HL-60/S4 treated with phorbol 12-myristate 13-acetate at 8.2 ng/mL for 4 days and 3 days (cell line): Measurements from ENCODE around the gene SPON1.
"Not testable (repeated sequence)": the region's sequence is repeated elsewhere in the genome, so short reads cannot be mapped to it uniquely, and the experiment has no call there.

Experiments
- in situ Hi-C: fragments of 300-500 bp; cut with MboI; formaldehyde crosslinking; loops from 2 replicates; pipeline ENCODE4 v1.15.0; 2022; ENCODE audit warnings: low sequenced_read_pairs

Gene SPON1

DNA sequence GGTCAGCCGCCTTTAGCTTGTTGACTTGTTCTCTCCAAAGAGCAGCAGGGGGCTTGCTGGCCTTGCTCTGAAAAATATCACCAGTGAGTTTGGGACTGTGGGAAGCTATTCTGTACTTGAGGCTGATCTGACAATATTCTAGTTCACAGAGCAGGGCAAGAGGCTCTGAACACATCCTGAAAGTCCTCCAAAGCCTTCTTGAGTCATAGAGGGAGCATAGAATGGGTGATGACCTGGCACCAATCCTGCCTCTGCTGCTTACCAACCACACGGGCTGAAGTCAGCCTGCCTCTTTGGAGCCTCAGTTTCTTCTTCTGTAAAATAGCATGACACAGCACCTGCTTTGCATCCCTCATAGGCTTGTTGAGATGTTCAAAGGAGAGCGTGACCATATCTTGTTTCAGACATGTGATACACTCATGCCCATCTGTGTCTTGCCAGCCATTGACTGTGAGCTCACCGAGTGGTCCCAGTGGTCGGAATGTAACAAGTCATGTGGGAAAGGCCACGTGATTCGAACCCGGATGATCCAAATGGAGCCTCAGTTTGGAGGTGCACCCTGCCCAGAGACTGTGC is 299.8 kb downstream of the SPON1 start:
- in situ Hi-C loops: no loop called here

GRCh38 chr11:14264966-14265365 is 302.4 kb downstream of the SPON1 start:
- in situ Hi-C loops: no loop called here

DNA sequence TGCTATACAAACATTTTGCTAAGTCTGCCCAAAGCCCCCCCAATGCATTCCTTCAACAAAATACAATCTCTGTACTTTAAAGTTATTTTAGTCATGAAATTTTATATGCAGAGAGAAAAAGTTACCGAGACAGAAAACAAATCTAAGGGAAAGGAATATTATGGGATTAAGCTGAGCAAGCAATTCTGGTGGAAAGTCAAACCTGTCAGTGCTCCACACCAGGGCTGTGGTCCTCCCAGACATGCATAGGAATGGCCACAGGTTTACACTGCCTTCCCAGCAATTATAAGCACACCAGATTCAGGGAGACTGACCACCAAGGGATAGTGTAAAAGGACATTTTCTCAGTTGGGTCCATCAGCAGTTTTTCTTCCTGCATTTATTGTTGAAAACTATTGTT is 304.1 kb downstream of the SPON1 start:
- in situ Hi-C loops: no loop called here

- in situ Hi-C loops: no loop called here
Measured at GRCh38 chr11:14267861-14268635, 305.5 kb downstream of the SPON1 start.

GRCh38 chr11:14269692-14270573 is 307.4 kb downstream of the SPON1 start:
- in situ Hi-C loops: no loop called here

- in situ Hi-C loops: no loop called here
Measured at GRCh38 chr11:14270690-14271542, 308.4 kb downstream of the SPON1 start.

DNA sequence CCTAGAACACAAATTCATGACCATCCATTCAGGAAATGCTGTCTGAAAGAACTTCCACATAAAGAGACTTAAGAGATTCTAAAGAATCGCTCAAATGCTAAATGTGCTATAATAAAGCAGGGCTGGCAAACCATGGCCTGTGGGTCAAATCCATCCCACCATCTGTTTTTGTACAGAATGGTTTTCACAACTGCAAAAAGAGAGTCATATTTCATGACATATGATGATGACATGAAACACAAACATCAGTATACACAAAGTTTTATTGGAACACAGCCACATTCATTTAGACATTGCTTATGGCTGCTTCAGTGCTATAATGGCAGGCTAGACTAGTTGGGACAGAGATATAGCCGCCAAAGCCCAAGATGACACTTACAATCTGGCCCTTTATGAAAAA is 311.4 kb downstream of the SPON1 start:
- in situ Hi-C loops: no loop called here

DNA sequence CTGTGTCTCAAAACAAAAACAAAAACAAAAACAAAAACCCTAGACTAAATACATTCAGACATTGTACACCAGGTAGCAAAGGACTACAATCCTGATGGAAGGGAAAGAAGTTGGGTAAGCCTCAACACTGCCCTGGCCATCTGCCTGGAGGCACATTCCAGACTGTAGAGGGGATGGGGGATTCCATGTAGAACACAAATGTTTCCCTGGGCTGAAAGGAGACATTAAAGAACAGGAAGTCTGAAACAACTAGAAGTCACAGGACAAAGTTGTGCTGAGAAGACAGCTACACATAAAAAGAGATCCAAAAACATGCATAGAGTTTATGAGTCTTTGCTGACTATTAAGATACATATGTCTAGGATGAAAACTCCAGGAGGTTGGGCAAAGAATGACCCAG is 312.6 kb downstream of the SPON1 start:
- in situ Hi-C loops: no loop called here

GRCh38 chr11:14278869-14279268 is 316.3 kb downstream of the SPON1 start:
- in situ Hi-C loops: not testable (repeated sequence)

DNA sequence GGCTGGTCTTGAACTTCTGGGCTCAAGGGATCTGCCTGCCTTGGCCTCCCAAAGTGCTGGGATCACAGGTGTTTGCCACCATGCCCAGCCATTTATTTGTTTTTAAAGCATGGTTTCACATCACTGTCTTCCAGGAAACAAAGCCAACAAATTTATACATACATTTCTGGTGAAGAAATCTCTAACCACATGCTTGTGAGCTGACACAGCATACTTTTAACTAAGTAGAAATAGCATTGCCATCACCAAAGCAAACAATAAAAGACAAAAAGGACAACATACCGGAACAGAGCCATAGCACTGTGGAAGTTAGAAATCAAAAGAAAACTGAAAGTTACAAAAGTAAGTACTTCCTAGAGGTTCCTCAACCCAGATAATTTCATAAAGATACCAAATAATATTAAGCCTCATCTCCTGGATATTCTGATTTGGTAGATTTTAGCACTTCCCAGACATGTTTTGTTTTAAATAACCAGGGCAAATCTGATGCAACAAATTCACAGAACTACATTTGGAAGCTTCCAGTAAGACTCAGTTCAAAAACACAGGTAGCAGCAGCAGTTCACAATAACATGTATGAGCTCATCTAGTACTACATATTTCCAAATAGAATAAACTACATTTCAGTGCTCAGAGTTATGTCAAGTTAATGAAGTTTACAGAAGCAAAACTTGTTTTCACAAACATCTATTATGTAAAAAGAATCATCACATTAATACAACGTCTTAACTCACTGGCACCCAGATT is 325.8 kb downstream of the SPON1 start:
- in situ Hi-C loops: no loop called here

DNA sequence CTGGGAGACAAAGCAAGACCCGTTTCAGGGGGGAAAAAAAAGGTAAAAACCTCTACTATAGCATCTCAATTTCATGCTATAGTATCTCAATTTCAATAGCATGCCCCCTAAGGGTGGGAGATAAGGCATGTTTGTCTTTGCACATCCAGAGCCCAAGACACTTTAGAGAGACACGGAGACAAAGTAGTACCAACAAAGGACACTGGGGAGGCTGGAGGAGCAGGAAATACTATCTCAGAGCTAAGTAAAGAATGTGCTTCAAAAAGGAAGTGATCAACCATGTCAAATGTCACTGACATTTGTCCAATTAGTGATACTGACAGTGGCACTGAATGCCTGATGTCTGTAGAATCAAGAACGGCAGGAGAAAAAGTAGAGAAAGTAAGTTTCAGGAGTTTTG is 327.9 kb downstream of the SPON1 start:
- in situ Hi-C loops: no loop called here

DNA sequence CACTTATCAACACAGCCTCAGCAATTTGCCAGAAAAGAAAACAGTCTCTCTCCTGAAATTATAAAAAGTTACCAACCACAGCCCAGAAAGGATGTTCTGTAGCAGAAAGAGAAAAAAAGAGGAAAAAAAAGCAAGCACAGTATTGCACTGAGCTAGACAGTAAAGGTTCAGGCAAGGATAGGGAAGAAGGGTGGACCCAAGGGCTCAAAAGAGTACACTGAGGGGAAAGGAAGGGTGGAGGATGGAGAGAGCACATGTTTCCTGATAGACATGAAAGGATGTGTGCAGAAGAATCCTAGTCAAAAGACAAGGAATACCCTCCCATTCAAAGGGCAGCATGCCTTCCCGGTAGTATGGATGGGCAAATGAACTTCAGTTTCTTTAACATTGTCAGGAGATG is 337.4 kb downstream of the SPON1 start:
- in situ Hi-C loops: no loop called here

DNA sequence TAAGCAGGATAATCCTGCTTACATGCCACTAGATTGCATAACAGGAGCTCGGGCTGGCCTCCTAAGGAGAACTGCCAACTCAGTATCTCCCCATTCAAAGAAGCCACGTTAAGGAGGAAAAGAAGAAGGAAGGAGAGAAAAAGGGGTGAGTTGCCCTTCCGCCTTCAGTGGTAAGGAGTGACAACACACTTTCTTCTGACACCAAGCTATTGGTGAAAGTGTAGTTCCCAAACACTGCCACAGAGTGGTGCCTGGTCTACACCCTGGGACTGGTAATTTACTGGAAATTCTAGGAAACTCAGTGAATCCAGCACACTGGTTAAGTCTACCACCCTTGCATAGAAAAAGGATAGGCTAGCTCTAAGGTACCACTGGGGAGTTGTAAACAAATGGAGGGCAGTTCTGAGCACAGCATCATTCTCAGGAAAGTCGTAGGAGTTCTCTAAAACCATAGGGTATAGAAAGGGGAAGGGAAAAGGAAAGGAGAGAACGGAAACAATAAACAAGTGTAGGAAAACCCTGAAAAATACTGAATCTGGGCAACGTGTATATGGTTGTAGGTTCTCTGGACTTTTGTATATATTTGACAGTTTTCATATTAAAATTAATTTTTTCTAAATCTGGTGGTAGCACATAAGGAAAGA is 338.3 kb downstream of the SPON1 start:
- in situ Hi-C loops: no loop called here

DNA sequence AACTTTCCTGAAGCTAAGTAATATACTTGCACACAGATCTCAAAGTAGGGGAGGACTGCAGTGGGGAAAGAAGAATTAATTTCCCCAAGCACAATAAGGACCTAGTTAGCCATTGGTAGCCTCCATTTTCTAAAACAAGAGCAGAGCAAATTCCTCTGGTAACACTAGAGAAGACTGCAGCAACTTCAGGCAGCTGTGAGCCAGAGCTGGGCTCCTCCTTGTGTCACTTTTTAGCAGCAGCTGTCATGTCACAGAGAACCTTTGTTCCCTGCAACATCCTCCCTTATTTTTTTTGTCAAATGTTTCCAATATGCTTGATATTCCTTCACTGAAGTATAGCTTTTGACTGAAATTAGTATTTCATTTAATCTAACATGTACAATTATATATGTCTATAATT is 342.1 kb downstream of the SPON1 start:
- in situ Hi-C loops: no loop called here

- in situ Hi-C loops: no loop called here
Measured at GRCh38 chr11:14305649-14306048, 343.1 kb downstream of the SPON1 start.

GRCh38 chr11:14306481-14306880 is 344.0 kb downstream of the SPON1 start:
- in situ Hi-C loops: no loop called here

DNA sequence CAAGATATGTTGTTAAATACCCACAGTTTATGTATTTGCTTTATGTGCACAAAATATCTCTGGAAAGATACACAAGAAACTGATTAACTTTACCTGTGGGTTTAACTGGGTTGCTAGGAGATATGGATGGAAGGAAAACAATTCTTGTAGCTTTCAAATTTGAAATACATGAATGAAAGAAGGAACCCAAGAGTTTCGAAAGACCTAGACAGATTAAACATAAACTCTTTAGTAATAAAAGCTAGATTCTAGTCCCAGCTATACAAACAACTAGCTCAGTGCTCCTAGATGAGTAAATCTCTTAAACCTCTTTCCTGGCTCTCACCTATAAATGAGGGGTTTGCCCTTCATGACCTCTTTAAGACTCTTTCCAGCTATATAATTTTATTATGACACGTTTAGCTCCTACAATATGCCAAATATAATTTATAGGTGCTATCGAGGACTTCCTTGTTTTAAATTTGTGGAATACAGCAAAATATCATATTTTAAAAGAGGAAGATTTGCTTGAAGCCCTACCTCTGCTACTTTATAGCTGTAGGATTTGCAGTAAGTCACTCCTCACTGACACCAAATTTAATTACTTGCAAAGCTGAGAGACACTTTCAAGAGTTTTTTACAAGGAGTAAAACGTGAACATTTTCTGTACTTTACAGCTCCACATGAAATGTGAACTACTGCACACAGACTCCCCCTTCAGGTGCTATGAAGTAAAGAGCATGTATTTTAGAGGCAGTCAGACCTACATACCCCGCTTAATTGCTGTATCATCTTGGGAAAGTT is 345.8 kb downstream of the SPON1 start:
- in situ Hi-C loops: no loop called here

DNA sequence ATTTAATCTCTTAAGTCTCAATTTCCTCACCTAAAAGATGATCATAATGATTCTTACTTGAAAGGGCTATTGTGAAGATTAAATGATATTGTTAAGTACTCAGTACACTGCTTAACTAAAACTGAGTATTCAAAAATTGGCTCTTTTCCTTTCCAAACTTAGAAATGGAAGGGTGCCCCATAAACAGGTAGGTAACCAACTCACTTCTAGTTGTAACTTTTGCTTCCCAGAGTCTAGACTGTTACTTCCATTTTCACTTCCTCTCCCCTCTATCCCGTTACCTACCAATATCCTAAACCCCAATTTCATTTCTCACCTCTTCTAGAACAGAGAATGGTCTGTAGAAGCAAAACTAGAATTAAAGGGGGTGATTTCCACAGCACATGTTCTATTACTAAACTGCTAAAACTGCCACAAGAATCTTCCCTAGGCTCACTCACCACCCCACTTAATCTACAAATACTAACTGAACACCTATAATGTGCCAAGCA is 346.4 kb downstream of the SPON1 start:
- in situ Hi-C loops: no loop called here
